ENCODE data around the gene CNTNAP2.
"Not testable (repeated sequence)": the region's sequence is repeated elsewhere in the genome, so short reads cannot be mapped to it uniquely, and the experiment has no call there.

CNTNAP2 gene

DNA sequence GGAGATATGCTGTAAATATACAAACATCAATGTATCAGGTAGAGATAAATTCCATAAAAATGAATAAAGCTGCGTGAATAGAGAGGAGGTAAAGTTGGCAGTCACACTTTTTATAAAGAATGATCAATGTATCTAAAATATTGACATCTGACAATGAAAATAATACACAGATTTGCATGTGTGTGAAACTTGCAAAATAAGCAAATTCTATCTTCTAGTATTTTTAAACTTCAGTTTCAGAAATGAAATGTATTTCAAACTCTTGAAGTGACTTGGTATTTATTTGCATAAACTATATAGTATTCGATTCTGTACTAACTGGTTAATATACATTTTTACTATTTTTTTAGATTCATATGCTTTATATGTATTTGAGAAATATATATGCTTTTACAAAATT, 986.6 kb downstream of the CNTNAP2 start:
- Histone ChIP-seq H3K4me1 (no peaks in the 10 kb centered on the region), H3K9me3 (no peaks in the 10 kb centered on the region), H3K27me3 (no peaks in the 10 kb centered on the region), H3K4me3 (ENCODE audit: low read depth, low read length) (no peak overlapping the region), H3K36me3 (no peaks in the 10 kb centered on the region)
- DNase-seq: no peak
- no peak for TF ChIP-seq CTCF (IDR thresholded peaks at IDR 0.05; ENCODE audit: low read depth, low read length)

GRCh38 chr7:147106746-147107145, 990.1 kb downstream of the CNTNAP2 start:
- Histone ChIP-seq H3K4me1 (no peaks in the 10 kb centered on the region), H3K27me3 (no peaks in the 10 kb centered on the region), H3K36me3 (no peaks in the 10 kb centered on the region), H3K9me3 (no peaks in the 10 kb centered on the region), H3K4me3 (ENCODE audit: low read depth, low read length) (no peak overlapping the region)
- no peak for DNase-seq
- no peak for TF ChIP-seq CTCF (IDR thresholded peaks at IDR 0.05; ENCODE audit: low read depth, low read length)

DNA sequence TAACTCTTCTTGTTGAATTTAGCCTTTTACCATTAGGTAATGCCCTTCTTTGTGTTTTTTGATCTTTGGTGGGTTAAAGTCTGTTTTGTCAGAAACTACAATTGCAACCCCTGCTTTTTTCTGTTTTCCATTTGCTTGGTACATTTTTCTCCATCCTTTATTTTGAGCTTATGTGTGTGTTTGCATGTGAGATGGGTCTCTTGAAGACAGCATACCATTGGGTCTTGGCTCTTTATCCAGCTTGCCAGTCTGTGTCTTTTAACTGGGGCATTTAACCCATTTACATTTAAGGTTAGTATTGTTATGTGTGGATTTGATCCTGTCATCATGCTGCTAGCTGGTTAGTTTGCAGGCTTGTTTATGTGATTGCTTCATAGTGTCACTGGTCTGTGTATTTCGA, 997.9 kb downstream of the CNTNAP2 start:
- DNase-seq; H3K4me1 ChIP-seq; H3K36me3 ChIP-seq; H3K27me3 ChIP-seq; H3K9me3 ChIP-seq; H3K4me3 ChIP-seq (ENCODE audit: low read depth, low read length): not testable (repeated sequence)

DNA sequence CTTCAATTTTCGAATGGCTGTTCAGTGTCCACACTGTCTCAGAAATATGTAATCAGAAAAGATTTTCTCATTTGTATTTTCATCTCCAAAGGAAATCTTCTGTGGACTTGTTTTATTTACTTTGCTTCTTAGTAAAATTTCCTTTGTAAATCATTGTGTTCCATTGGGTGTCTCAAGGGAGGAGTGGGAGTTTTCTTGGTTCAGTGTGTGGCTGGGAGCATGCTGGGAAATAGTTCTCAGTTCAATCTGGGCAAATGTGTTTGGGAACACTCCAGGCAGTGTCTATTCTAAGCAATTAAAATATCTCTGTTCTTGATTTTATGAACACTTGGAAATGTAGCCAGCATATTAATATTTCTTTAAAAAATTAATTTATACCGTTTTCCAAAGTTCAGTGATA, 1019.8 kb downstream of the CNTNAP2 start:
- DNase-seq: no peak
- no peaks in the 10 kb centered on the region for H3K9me3 ChIP-seq
- H3K4me3 ChIP-seq (ENCODE audit: low read depth, low read length): no peak overlapping the region
- H3K4me1 ChIP-seq: no peaks in the 10 kb centered on the region
- H3K36me3 ChIP-seq: no peaks in the 10 kb centered on the region
- H3K27me3 ChIP-seq: no peaks in the 10 kb centered on the region
- no peak for TF ChIP-seq CTCF (IDR thresholded peaks at IDR 0.05; ENCODE audit: low read depth, low read length)

GRCh38 chr7:147145194-147145593, 1028.6 kb downstream of the CNTNAP2 start:
- Histone ChIP-seq H3K4me1 (no peaks in the 10 kb centered on the region), H3K27me3 (no peaks in the 10 kb centered on the region), H3K36me3 (no peaks in the 10 kb centered on the region), H3K4me3 (ENCODE audit: low read depth, low read length) (no peak overlapping the region), H3K9me3 (no peaks in the 10 kb centered on the region)
- no peak for TF ChIP-seq CTCF (IDR thresholded peaks at IDR 0.05; ENCODE audit: low read depth, low read length)
- no peak for DNase-seq

DNA sequence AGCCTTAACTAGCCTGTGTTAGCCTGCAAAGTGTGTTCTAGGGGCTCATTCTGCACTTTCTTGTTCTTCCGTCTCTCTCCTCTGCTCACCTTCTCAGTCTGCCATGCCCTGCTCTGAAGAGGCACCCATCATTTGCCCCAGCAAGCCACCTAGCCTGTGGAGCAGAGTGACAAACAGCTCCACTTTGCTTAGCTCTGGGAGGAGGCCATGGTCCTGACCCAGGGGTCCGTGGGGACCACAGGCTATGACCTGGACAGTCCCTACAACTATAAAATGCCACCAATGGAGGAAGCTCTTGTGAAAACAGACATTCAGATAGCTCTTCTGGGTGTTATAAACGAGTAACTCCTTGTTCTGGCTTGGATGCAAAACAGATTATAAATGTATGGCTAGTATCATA, 1029.6 kb downstream of the CNTNAP2 start:
- Histone ChIP-seq H3K4me1 (no peaks in the 10 kb centered on the region), H3K4me3 (ENCODE audit: low read depth, low read length) (no peak overlapping the region), H3K9me3 (no peaks in the 10 kb centered on the region), H3K27me3 (no peaks in the 10 kb centered on the region), H3K36me3 (no peaks in the 10 kb centered on the region)
- no peak for TF ChIP-seq CTCF (IDR thresholded peaks at IDR 0.05; ENCODE audit: low read depth, low read length)
- DNase-seq: no peak

DNA sequence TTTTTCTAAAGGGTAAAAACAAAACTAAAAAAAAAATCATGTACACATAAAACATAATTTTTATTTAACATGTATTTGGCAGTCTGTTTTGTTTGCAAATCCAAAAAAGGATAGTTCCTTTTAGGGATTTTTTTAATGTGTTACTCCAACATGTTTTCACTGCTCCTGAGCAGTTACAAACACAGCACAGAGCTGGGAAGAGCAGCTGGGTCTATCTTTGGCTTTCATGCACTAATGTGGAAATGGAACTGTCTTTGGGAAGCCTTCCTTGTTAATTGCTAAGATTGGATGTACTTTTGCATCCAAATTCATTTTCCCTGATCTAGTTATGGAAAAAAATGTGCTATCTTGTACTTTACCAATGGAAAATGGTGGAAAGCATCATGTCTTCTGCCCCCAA, 1035.1 kb downstream of the CNTNAP2 start:
- Histone ChIP-seq H3K4me1 (no peaks in the 10 kb centered on the region), H3K27me3 (no peaks in the 10 kb centered on the region)

More for the DNA sequence above, 1035.1 kb downstream of the CNTNAP2 start:
- Histone ChIP-seq H3K4me3 (ENCODE audit: low read depth, low read length) (no peak overlapping the region), H3K9me3 (no peaks in the 10 kb centered on the region), H3K36me3 (no peaks in the 10 kb centered on the region)
- no peak for TF ChIP-seq CTCF (IDR thresholded peaks at IDR 0.05; ENCODE audit: low read depth, low read length)
- no peak for DNase-seq
